ENCODE results near the gene ZBTB12. TPM values are rescaled to one million over a fixed set of nuclear protein-coding genes. Genes with fewer than 3 reads are reported as not detected.
"Not testable (repeated sequence)": the region's sequence is repeated elsewhere in the genome, so short reads cannot be mapped to it uniquely, and the experiment has no call there.

ZBTB12 gene
- total RNA-seq, 1 experiment from 2014 or later, result 8.7 TPM

DNA sequence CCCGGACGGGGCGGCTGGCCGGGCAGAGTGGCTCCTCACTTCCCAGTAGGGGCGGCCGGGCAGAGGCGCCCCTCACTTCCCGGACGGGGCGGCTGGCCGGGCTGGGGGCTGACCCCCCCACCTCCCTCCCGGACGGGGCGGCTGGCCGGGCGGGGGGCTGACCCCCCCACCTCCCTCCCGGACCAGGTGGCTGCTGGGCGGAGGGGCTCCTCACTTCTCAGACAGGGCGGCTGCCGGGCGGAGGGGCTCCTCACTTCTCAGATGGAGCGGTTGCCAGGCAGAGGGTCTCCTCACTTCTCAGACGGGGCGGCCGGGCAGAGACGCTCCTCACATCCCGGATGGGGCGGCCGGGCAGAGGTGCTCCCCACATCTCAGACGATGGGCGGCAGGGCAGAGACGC lies 30.3 kb upstream of the ZBTB12 start:
- not testable (repeated sequence) for H3K4me3 ChIP-seq (ENCODE audit: insufficient read depth, low read depth, low read length); H3K27me3 ChIP-seq (ENCODE audit: control insufficient read depth, insufficient read depth, low read length); DNase-seq; H3K36me3 ChIP-seq (replicated peaks; ENCODE audit: control insufficient read depth, insufficient read depth, low read length)

DNA sequence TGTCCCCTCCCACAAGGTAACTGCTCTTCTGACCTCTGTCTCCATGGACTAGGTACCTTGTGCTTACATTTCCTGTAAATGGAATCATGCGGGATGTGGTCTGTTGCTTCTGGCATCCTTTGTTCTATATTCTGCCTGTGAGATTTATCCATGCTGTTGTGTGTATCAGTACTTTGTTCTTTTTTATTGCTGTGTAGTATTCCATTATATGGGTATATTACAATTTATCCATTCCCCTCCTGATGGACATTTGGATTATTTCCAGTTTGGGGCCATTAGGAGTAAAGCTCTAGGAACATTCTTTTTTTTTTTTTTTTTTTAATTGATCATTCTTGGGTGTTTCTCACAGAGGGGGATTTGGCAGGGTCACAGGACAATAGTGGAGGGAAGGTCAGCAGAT lies 29.1 kb upstream of the ZBTB12 start:
- Histone ChIP-seq H3K4me3 (ENCODE audit: insufficient read depth, low read depth, low read length) (no peak overlapping the region), H3K36me3 (replicated peaks; ENCODE audit: control insufficient read depth, insufficient read depth, low read length) (no peaks in the 10 kb centered on the region), H3K27me3 (ENCODE audit: control insufficient read depth, insufficient read depth, low read length) (no peaks in the 10 kb centered on the region)
- DNase-seq, result no peak

DNA sequence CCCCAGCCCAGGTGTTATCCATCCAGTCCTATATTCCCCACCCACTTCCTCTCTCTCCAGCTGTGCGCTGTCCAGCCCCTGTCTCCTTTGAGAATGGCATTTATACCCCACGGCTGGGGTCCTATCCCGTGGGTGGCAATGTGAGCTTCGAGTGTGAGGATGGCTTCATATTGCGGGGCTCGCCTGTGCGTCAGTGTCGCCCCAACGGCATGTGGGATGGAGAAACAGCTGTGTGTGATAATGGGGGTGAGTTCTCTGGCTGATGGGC lies 26.7 kb upstream of the ZBTB12 start:
- no peak for DNase-seq
- Histone ChIP-seq H3K36me3 (replicated peaks; ENCODE audit: control insufficient read depth, insufficient read depth, low read length) (no peaks in the 10 kb centered on the region), H3K27me3 (ENCODE audit: control insufficient read depth, insufficient read depth, low read length) (no peaks in the 10 kb centered on the region), H3K4me3 (ENCODE audit: insufficient read depth, low read depth, low read length) (no peak overlapping the region)

DNA sequence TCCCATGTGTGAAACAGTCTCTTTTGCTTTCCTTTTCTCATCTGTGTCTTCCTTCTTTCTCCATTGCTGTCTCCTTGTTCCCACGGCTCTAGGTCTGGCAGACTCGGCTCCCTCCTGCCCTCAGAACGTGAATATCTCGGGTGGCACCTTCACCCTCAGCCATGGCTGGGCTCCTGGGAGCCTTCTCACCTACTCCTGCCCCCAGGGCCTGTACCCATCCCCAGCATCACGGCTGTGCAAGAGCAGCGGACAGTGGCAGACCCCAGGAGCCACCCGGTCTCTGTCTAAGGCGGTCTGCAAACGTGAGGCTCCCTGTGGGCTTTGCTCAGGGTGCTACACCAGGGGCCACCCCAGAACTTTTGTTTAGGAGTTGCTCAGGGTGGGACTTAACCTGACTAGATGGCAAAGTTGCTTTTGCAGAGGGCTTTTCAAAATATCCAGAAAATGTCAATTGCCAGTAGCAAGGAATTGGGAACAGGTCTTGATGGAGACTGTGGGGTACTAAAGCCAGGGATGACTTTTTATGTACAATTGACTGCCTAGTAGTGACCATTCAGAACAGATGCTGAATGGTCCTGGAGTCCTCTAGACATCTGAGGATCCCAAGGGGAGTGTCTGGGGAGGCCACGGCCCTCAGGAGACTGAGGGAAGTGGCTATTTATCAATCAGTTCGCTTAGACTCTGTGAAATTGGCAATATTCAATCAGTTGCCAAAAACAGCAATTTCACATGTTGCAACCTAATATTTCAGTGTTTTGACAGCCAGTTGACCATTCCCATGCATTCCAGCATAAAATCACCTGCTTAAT lies 26.2 kb upstream of the ZBTB12 start:
- Histone ChIP-seq H3K27me3 (ENCODE audit: control insufficient read depth, insufficient read depth, low read length) (no peaks in the 10 kb centered on the region), H3K4me3 (ENCODE audit: insufficient read depth, low read depth, low read length) (no peak overlapping the region), H3K36me3 (replicated peaks; ENCODE audit: control insufficient read depth, insufficient read depth, low read length) (no peaks in the 10 kb centered on the region)
- no peak for DNase-seq

DNA sequence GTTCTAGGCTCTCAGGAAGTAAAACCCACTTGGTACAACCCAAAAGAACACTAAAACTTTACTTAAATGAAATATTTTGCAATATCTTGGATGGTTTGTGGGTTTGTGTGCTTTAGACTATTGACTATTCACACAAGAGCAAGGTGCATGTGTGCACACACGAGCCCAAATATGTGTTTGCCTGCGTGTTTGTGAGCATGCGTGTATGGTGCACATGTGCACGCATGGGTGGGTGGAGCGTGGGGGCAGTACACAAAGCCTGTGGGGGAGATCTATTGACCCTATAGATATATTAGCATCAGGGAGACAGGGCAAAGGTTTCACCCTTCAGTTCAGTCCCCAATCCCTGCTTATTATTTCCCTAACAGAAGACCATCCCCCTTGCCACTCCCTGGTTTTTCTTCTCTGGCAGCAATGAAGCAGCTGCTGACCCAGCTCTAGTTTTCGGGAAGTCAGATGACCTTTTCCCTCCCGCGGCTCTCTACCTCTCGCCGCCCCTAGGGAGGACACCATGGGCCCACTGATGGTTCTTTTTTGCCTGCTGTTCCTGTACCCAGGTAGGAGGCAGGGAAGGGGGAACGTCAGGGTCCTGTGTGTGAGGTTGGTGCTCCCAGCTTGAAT lies 25.5 kb upstream of the ZBTB12 start, which contains the start of gene C2:
Gene C2 (plus strand): TSS at position 476 of the 621 bp plus-strand sequence. CDS start 36 bp downstream, at position 512.
- Histone ChIP-seq H3K36me3 (replicated peaks; ENCODE audit: control insufficient read depth, insufficient read depth, low read length) (no peaks in the 10 kb centered on the region), H3K4me3 (ENCODE audit: insufficient read depth, low read depth, low read length) (no peak within 1 kb of the TSS), H3K27me3 (ENCODE audit: control insufficient read depth, insufficient read depth, low read length) (no peaks in the 10 kb centered on the region)
- no peak for DNase-seq

DNA sequence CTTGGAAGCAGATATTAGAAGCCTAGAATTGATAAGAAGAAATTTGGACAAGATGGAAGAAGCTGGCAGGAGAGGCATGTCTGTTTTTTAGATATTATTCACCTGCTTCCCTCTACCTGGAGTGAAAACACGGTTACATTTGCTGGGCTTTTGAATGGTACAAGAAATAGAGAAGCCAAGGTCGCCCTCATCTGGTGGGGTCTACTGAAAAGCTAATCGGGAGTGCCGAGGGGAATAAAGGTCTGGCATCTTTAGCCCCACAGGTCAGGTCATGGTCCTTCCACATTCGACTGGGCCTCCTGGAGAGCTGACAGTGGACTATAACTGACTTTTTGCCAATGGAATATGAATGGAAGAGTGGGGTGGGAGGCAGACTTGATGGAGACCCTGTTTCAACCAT lies 21.1 kb upstream of the ZBTB12 start:
- no peak overlapping the region for H3K4me3 ChIP-seq (ENCODE audit: insufficient read depth, low read depth, low read length)
- no peaks in the 10 kb centered on the region for H3K36me3 ChIP-seq (replicated peaks; ENCODE audit: control insufficient read depth, insufficient read depth, low read length)
- DNase-seq, result peak; percentile 78
- H3K27me3 ChIP-seq (ENCODE audit: control insufficient read depth, insufficient read depth, low read length), result no peaks in the 10 kb centered on the region

DNA sequence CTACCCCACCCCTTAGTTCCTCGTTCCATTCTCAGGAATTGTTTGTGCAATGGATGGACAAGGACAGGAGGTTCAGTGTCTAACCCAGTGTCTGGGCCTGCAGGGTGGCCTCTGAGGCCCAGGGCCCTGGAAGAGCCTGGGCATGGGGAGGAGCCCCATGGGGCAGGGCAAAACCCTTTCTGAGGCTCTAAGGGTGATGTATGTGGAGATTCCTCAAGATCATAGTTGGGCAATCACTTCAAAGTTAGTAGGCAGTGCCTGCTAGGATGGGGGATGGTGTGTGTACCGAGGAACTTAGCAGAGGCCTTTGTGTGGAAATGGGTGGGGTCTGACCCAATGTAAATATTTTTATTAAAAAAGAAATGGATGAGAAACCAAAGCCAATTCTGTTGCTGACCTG lies 18.9 kb upstream of the ZBTB12 start:
- Histone ChIP-seq H3K4me3 (ENCODE audit: insufficient read depth, low read depth, low read length) (no peak overlapping the region), H3K36me3 (replicated peaks; ENCODE audit: control insufficient read depth, insufficient read depth, low read length) (no peaks in the 10 kb centered on the region), H3K27me3 (ENCODE audit: control insufficient read depth, insufficient read depth, low read length) (no peaks in the 10 kb centered on the region)
- DNase-seq, result no peak

DNA sequence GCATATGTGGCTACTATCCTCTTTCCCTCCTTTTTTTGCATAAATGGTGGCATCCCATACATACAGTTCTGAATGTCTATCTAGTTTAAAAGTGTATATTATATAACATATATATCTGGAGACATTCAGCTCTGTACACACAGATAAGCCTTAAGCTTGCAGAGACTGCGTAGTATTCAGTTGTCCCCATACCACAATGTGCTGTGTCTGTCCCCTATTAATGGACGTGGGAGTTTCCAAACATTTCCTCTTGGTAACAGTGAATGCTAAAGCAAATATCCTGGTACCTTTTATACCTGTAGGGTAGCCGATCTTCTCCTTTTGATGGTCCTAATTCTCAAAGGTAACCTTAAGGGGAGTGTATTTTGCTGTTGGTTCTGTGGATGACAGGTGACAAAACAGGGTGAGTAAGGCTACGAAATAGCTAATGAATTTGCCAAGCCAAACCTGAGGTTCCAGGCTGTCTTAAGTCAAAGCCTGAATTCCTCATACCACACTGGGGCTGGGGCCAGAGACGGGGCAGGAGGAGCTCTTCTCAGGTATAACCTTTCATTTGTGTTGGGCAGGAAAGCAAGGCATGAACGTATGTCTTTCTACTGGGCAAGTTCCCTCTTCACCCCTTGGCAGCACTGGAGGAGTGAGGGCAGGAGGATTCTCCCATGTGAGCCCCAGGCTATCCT lies 17.9 kb upstream of the ZBTB12 start:
- DNase-seq, result peak; percentile 16
- no peaks in the 10 kb centered on the region for H3K36me3 ChIP-seq (replicated peaks; ENCODE audit: control insufficient read depth, insufficient read depth, low read length)
- no peak overlapping the region for H3K4me3 ChIP-seq (ENCODE audit: insufficient read depth, low read depth, low read length)
- no peaks in the 10 kb centered on the region for H3K27me3 ChIP-seq (ENCODE audit: control insufficient read depth, insufficient read depth, low read length)

DNA sequence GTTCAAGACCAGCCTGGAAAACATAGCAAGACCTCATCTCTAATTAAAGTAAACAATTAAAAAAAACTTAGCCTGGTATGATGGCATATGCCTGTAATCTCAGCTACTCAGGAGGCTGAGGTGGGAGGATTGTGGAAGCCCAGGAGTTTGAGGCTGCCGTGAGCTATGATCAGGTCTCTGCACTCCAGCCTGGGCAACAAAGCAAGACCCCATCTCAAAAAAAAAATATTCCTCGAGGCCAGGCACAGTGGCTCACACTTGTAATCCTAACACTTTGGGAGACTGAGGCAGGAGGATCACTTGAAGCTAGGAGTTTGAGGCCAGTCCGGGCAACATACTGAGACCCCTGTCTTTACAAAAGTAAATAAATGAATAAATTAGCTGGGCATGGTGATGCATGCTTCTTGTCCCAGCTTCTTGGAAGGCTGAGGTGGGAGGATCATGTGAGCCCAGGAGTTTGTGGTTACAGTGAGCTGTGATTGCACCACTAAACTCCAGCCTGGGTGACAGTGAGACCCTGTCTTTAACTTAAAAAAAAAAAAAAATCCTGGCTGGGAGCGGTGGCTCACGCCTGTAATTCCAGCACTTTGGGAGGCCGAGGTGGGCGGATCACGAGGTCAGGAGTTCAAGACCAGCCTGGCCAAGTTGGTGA lies 16.3 kb upstream of the ZBTB12 start:
- H3K27me3 ChIP-seq (ENCODE audit: control insufficient read depth, insufficient read depth, low read length), result no peaks in the 10 kb centered on the region
- DNase-seq, result no peak
- H3K36me3 ChIP-seq (replicated peaks; ENCODE audit: control insufficient read depth, insufficient read depth, low read length), result no peaks in the 10 kb centered on the region
- H3K4me3 ChIP-seq (ENCODE audit: insufficient read depth, low read depth, low read length), result no peak overlapping the region

DNA sequence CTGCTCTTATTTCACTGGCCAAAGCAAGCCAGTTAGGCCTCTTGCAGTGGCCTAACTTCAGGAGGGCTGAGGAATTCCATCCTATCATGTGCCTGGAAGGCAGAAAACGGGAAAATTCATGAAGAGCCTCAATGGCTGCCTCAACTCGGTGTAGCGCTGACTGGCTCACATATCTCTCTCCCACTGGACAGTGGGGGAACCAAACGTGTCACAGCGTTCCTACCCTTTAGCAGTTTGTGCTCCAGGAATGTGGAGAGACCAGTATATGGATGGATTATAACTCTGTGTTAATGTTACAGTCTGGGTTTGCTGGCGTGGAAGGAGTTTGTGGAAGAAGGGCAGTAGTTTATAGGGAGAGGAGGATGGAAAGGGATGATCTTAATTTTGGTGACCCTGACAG lies 13.9 kb upstream of the ZBTB12 start:
- no peaks in the 10 kb centered on the region for H3K36me3 ChIP-seq (replicated peaks; ENCODE audit: control insufficient read depth, insufficient read depth, low read length)
- H3K4me3 ChIP-seq (ENCODE audit: insufficient read depth, low read depth, low read length), result no peak overlapping the region
- DNase-seq, result no peak
- no peaks in the 10 kb centered on the region for H3K27me3 ChIP-seq (ENCODE audit: control insufficient read depth, insufficient read depth, low read length)

DNA sequence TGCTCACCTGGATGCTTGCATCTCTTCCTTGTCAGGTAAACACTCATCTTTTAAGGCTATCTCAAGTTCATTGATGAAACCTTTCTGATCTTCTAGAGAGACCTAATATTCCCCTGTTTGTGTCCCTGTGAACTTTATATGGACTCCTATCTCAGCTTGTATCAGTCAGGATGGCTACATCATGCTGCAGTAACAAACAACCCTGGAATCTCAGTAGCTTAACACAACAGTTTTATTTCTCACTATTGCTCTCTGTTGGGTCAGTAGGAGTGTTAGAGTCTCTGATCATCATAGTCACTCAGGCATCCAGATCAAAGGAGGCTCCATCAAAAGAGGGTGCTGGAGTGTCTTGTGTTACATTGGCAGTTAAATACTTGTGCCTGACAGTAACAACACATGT lies 13.5 kb upstream of the ZBTB12 start:
- Histone ChIP-seq H3K4me3 (ENCODE audit: insufficient read depth, low read depth, low read length) (no peak overlapping the region), H3K27me3 (ENCODE audit: control insufficient read depth, insufficient read depth, low read length) (no peaks in the 10 kb centered on the region), H3K36me3 (replicated peaks; ENCODE audit: control insufficient read depth, insufficient read depth, low read length) (no peaks in the 10 kb centered on the region)
- no peak for DNase-seq

DNA sequence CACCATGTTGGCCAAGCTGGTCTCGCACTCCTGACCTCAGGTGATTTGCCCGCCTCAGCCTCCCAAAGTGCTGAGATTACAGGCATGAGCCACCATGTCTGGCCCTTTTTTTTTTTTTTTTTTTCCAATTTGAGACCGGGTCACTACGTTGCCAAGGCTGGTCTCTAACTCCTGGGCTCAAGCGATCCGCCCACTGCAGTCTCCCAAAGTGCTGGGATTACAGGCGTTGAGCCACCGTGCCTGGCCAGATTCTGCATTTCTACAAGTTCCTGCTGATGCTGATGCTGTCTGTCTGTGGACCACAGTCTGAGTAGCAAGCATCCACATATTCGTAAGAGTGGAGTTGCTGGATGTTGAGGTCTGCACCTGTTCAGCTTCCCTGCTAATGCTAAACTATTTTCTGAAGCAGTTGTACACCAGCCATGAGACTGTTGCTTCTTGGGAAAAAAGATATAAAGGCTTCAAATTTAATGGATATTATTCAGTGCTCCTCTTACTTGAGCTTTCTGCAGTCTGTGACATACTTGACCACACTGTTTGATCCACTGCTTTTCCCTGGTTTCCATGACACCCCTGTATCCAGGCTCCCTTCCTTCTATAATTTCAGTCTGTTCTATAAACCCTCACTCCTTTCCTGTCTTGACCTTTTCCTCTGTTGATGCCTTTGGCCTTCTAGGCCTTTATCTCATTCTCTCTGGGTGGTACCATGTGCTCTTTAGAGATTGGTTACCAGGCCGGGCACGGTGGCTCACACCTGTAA lies 10.1 kb upstream of the ZBTB12 start:
- H3K27me3 ChIP-seq (ENCODE audit: control insufficient read depth, insufficient read depth, low read length), result no peaks in the 10 kb centered on the region
- no peak for DNase-seq
- H3K36me3 ChIP-seq (replicated peaks; ENCODE audit: control insufficient read depth, insufficient read depth, low read length), result no peaks in the 10 kb centered on the region
- no peak overlapping the region for H3K4me3 ChIP-seq (ENCODE audit: insufficient read depth, low read depth, low read length)

DNA sequence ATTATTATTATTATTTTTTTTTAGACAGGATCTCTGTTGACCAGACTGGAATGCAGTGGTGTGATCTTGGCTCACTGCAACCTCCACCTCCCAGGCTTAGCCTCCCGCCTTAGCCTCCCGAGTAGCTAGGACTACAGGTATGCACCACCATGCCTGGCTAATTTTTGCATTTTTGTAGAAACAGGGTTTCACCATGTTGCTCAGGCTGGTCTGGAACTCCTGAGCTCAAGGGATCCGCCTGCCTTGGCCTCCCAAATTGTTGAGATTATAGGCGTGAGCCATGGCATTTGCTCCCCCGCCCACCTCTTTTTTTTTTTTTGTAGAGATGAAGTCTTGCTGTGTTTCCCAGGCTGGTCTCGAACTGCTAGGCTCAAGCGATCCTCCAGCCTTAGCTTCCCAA lies 7.4 kb upstream of the ZBTB12 start:
- not testable (repeated sequence) for H3K4me3 ChIP-seq (ENCODE audit: insufficient read depth, low read depth, low read length); H3K27me3 ChIP-seq (ENCODE audit: control insufficient read depth, insufficient read depth, low read length); DNase-seq; H3K36me3 ChIP-seq (replicated peaks; ENCODE audit: control insufficient read depth, insufficient read depth, low read length)

DNA sequence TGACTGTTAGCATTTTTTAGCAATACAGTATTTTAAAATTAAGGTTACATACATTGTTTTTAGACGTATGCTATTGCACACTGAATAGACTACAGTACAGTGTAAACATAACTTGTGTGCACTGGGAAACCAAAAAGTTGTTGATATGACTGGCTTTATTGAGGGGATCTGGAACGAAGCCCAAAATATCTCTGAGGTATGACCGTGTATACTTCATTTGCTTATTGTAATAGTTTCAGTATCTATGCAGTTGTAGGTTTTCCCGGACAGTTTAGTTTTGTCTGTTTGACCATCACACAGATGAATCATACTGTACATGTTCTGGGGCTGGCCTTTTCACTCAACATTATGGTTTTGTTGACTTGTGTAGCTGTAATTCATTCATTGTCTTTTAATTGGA lies 6.9 kb upstream of the ZBTB12 start:
- no peak for DNase-seq
- Histone ChIP-seq H3K4me3 (ENCODE audit: insufficient read depth, low read depth, low read length) (no peak overlapping the region), H3K36me3 (replicated peaks; ENCODE audit: control insufficient read depth, insufficient read depth, low read length) (no peaks in the 10 kb centered on the region), H3K27me3 (ENCODE audit: control insufficient read depth, insufficient read depth, low read length) (no peaks in the 10 kb centered on the region)

Data from H7 (cell line).